Activated naive CD8-positive, alpha-beta T cell (primary cell): ENCODE measurements around the gene SERPINA10.

Experiments used
- H3K27ac Mint-ChIP-seq: one replicate; pipeline ENCODE4 v1.8.0; 2021; ENCODE audit warnings: mixed read lengths
- H3K27me3 Mint-ChIP-seq: one replicate; pipeline ENCODE4 v1.8.0; 2021; ENCODE audit warnings: mixed read lengths
- H3K36me3 Mint-ChIP-seq: one replicate; pipeline ENCODE4 v1.8.0; 2021; ENCODE audit warnings: mixed read lengths
- H3K4me1 Mint-ChIP-seq: one replicate; pipeline ENCODE4 v1.8.0; 2021; ENCODE audit warnings: low read depth, mixed read lengths
- H3K4me3 Mint-ChIP-seq: one replicate; pipeline ENCODE4 v1.8.0; 2021; ENCODE audit warnings: mild to moderate bottlenecking, mixed read lengths
- H3K9me3 Mint-ChIP-seq: one replicate; pipeline ENCODE4 v1.8.0; 2021; ENCODE audit warnings: low read depth, mixed read lengths

Gene SERPINA10

GRCh38 chr14:94322648-94323570 is 29.8 kb upstream of the SERPINA10 start, which contains the start of gene SERPINA6:
Gene SERPINA6, minus strand, starts transcription at chr14:94323336. Its CDS starts 8,688 bp downstream, at chr14:94314648.
- Mint-ChIP-seq H3K9me3 (no peaks in the 10 kb centered on the region), H3K4me1 (no peaks in the 10 kb centered on the region), H3K27me3 (no peaks in the 10 kb centered on the region), H3K4me3 (no peak within 1 kb of the TSS), H3K27ac (no peak within 1 kb of the TSS), H3K36me3 (no peaks in the 10 kb centered on the region)

- Mint-ChIP-seq H3K9me3 (no peaks in the 10 kb centered on the region), H3K27me3 (no peaks in the 10 kb centered on the region), H3K4me1 (no peaks in the 10 kb centered on the region), H3K36me3 (no peaks in the 10 kb centered on the region), H3K27ac (no peak overlapping the region), H3K4me3 (no peak overlapping the region)
Observed at GRCh38 chr14:94321421-94322271, 28.6 kb upstream of the SERPINA10 start.

DNA sequence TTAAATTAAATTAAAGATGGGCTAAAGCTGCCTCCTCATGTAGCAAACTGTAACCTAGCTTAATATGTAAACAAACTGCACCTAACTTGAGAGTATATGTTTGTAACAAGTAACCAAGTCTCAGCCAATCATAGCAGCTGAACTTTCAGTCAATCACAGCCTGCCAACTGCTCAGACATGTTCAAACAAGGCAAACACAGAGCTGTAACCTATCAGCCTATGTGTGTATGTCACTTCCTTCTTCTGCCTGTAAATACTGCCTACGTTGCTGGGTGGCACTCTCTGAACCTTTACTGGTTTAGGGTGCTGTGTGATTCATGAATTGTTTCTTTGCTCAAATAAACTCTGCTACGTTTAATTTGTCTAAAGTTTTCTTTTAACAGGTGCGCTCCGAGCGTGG is 27.2 kb upstream of the SERPINA10 start:
- Mint-ChIP-seq H3K27me3 (no peaks in the 10 kb centered on the region), H3K4me3 (no peak overlapping the region), H3K9me3 (no peaks in the 10 kb centered on the region)

DNA sequence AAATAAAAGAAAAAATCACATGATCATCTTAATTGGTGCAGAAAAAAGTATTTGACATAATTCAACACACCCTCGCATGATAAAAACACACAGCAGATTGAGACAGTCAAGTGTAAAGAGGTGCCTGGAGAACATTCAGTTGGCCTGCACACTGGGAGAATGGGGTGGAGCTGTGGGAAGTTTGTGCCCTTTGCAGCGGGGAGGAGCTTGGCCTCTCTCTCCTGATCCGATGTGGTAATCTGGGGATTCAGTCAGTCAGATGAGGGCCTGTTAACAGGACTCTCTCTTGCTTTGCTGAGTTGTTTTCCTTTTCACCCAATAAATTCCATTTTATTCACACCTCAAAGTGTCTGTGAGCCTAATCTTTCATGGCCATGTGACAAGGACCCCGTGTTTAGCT is 24.2 kb upstream of the SERPINA10 start:
- no peak overlapping the region for H3K27ac Mint-ChIP-seq
- no peaks in the 10 kb centered on the region for H3K36me3 Mint-ChIP-seq
- no peaks in the 10 kb centered on the region for H3K9me3 Mint-ChIP-seq
- H3K27me3 Mint-ChIP-seq, result no peaks in the 10 kb centered on the region
- H3K4me3 Mint-ChIP-seq, result no peak overlapping the region
- no peaks in the 10 kb centered on the region for H3K4me1 Mint-ChIP-seq

More for the DNA sequence above, 27.2 kb upstream of the SERPINA10 start:
- Mint-ChIP-seq H3K27ac (no peak overlapping the region), H3K36me3 (no peaks in the 10 kb centered on the region), H3K4me1 (no peaks in the 10 kb centered on the region)

DNA sequence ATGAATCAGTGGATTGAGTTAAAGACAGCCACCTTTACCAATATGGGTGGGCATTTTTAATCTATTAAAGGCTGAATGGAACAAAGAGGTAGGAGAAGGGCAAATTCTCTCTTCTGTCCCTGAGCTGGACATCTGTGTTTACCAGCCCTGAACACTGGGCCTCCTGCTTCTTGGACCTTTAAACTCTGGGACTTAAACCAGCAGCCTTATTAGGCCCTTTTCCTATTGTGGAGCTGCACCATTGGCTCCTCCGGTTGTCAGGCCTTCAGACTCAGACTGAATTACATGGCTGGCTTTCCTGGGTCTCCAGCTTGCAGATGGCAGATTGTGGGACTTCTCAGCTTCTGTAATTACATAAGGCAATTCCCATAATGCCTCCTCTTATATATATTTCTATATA is 23.6 kb upstream of the SERPINA10 start:
- Mint-ChIP-seq H3K36me3 (no peaks in the 10 kb centered on the region), H3K27ac (no peak overlapping the region)

GRCh38 chr14:94314890-94315289 is 21.8 kb upstream of the SERPINA10 start:
- Mint-ChIP-seq H3K4me1 (no peaks in the 10 kb centered on the region), H3K27ac (no peak overlapping the region), H3K36me3 (no peaks in the 10 kb centered on the region), H3K27me3 (no peaks in the 10 kb centered on the region), H3K4me3 (no peak overlapping the region), H3K9me3 (no peaks in the 10 kb centered on the region)

More for the DNA sequence above, 23.6 kb upstream of the SERPINA10 start:
- Mint-ChIP-seq H3K27me3 (no peaks in the 10 kb centered on the region), H3K4me3 (no peak overlapping the region), H3K4me1 (no peaks in the 10 kb centered on the region), H3K9me3 (no peaks in the 10 kb centered on the region)

GRCh38 chr14:94313991-94314655 is 21.1 kb upstream of the SERPINA10 start:
- H3K36me3 Mint-ChIP-seq, result no peaks in the 10 kb centered on the region
- H3K4me3 Mint-ChIP-seq, result no peak overlapping the region
- no peaks in the 10 kb centered on the region for H3K4me1 Mint-ChIP-seq
- no peaks in the 10 kb centered on the region for H3K27me3 Mint-ChIP-seq
- H3K9me3 Mint-ChIP-seq, result no peaks in the 10 kb centered on the region
- H3K27ac Mint-ChIP-seq, result no peak overlapping the region

DNA sequence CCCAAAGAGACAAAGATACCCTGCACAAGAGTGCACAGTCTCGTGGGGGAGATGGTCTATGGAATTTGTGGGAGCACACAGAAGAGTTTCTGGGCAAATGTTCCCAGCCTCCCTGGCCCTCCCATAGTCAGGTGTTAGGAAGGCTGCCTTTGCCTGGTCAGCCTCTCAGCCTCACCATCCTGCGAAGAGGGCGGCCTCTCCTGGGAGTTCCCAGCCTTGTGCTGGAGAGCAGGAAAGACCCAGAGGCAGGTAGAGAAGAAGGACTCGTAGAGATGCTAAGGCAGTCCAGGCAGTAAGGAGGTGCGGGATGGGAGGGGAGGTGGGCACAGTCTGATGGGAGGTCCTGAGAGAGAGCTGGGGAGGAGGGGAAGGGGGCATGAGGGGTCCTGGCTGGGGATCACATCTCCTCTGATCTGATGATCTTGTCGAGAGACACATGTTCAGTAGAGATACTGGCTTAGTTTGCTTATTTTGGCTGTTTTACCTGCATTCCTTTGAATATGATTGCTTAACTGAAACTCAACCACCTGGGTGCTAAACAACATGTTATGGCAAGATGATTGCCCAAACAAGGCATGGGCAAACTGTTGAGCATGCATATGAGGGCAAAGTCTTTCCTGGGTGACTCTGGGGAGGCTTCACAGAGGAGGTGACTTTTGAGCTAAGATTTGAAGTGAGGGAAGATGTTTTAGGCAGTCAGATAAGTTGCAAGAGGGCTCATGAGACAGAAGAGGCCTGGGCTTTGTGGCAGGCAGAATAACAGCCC is 19.6 kb upstream of the SERPINA10 start:
- H3K36me3 Mint-ChIP-seq, result no peaks in the 10 kb centered on the region
- H3K4me1 Mint-ChIP-seq, result no peaks in the 10 kb centered on the region
- H3K27me3 Mint-ChIP-seq, result peaks cover 8% of the 10 kb centered on the region
- peaks cover 6% of the 10 kb centered on the region for H3K9me3 Mint-ChIP-seq
- no peak overlapping the region for H3K4me3 Mint-ChIP-seq
- H3K27ac Mint-ChIP-seq, result no peak overlapping the region

GRCh38 chr14:94310248-94310647 is 17.2 kb upstream of the SERPINA10 start:
- H3K4me1 Mint-ChIP-seq, result no peaks in the 10 kb centered on the region
- H3K27me3 Mint-ChIP-seq, result peaks cover 10% of the 10 kb centered on the region
- no peak overlapping the region for H3K4me3 Mint-ChIP-seq
- H3K9me3 Mint-ChIP-seq, result peaks cover 6% of the 10 kb centered on the region
- H3K36me3 Mint-ChIP-seq, result no peaks in the 10 kb centered on the region
- no peak overlapping the region for H3K27ac Mint-ChIP-seq

DNA sequence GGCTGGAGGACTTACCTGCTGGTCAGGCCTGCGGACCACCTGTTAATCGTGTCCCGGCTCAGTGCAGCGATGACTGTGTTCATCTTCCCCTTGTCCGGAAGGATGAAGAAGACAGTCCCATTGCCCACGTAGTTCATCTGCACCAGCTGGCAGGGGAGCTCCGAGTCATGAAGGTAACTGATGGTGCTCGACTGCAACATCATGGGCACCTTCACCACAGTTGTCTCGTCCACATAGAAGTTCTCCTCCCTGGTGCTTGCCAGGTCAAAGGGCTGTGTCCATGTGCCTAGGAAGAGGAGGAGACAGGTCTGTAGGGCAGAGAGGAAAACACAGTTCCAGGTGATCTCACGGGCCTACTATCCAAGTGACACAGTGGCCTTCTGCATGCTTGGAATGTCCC is 16.7 kb upstream of the SERPINA10 start:
- Mint-ChIP-seq H3K27me3 (peaks cover 10% of the 10 kb centered on the region), H3K27ac (no peak overlapping the region), H3K9me3 (peaks cover 6% of the 10 kb centered on the region), H3K4me3 (no peak overlapping the region), H3K36me3 (no peaks in the 10 kb centered on the region), H3K4me1 (no peaks in the 10 kb centered on the region)

DNA sequence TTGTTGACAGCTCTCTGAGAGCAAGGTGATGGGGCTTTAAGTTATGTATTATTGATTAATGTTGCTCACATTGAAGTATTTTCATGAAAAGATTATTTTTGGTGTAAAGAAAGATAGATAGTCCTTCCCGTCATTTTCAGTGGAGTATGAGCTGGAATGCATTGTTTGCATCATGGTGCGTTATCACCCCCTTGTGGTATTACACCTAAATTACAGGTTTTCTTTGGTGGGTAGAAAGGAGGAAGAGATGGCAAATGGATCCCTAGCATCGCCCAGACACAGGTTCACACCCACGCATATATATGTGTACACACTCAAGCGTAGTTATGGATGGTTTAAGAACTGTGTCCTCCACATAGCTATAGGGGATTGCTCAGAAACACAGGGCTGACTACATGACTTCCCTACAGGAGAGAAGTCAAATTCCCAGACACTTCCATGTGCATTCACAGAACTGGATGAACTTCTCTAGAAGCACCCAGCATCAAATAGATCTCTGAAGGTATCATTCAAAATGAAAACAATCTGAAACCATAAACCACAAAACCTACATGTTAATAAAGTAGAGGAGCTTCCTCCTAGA is 14.4 kb upstream of the SERPINA10 start:
- Mint-ChIP-seq H3K9me3 (peaks cover 6% of the 10 kb centered on the region), H3K36me3 (no peaks in the 10 kb centered on the region), H3K4me3 (no peak overlapping the region), H3K27me3 (peaks cover 10% of the 10 kb centered on the region), H3K27ac (no peak overlapping the region), H3K4me1 (no peaks in the 10 kb centered on the region)

DNA sequence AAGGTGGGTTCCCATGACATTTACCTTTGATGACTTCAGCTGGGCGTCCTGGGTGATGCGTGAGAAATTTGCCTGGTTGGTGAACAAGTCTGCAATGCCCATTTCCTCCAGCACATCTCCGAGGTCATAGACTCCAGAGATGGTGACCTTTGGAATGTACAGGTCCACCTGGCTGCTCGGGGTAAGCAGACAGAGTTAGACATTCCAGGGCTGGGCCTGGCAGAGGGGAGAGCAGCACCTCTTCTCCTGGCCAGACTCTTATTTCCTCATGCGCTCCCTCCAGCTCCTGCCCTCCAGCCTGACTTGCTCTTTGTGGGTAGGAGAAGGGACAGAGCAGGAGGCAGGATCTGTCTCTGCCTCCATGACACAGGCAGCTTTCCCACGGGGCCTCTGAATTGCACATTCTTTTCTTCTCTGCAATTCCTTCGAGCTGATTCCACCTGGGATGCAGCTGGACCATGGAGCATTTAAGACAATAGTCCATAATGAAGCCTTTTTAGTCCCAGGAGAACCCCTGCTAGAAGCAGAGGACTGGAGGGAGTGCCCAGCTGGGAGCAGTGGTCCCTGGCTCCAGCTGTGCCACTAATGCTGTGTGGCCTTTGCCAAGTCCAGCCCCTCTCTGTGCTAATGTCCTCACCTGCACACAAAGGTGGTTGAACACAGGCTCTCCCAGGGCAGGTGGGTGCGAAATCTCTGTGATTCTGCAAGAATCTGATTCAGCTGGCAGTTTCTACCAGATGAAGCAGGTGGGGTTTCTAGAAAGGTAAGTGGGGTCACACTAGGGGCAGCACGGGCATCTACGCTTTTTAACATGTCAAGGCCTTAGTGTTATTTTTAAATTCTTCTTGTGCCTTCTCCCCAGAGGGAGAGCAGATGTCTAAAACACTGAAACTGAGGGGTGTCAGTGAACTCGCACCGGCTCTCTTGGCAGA is 13.2 kb upstream of the SERPINA10 start:
- Mint-ChIP-seq H3K4me3 (no peak overlapping the region), H3K27me3 (peaks cover 10% of the 10 kb centered on the region), H3K36me3 (no peaks in the 10 kb centered on the region), H3K4me1 (no peaks in the 10 kb centered on the region), H3K9me3 (peaks cover 6% of the 10 kb centered on the region), H3K27ac (no peak overlapping the region)

GRCh38 chr14:94305620-94306019 is 12.6 kb upstream of the SERPINA10 start:
- Mint-ChIP-seq H3K27ac (no peak overlapping the region), H3K36me3 (no peaks in the 10 kb centered on the region), H3K27me3 (peaks cover 10% of the 10 kb centered on the region), H3K4me1 (no peaks in the 10 kb centered on the region), H3K9me3 (peaks cover 6% of the 10 kb centered on the region), H3K4me3 (no peak overlapping the region)
